Measurements from ENCODE around the gene VCL.

The VCL gene

DNA sequence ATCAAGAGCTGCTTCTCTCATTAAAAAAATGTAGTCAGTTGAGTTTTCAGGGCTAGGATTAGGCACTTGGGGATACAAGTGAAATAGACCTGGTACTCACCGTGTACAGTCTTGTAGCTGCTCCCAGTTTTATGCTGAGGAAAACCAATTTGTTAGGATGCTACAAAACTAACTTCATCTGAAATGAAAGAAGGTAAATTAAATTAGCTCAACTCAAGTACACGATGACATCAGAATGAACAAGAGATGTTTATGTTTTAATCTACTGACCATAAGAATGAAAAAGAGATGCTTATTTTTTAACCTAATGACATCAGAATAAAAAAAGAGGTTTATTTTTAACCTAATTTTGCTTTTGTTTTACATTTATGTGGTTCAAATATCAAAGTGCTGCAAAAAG lies 79.0 kb downstream of the VCL start:
- no peak for DNase-seq (ENCODE audit: low read depth in 2 of 2)

DNA sequence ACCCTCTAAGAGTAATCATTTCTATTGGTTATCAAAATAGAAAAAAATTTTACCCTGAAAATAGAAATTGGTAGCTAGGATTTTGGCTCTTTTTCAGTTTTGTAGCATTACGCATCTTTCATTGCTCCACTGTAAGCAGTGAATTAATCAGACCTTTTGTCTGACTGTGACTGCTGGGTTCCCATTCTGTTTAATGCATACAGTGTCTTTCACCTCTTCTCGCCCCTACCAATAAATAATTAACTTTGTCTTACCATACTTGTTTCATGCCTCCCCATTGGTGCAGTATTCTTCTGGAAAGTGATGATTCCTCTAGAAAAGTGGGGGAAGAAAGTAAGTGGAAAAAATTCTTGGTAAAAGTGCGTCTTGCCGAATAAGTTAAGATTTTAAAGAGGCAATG lies 79.5 kb downstream of the VCL start:
- DNase-seq (ENCODE audit: low read depth in 2 of 2): no peak

DNA sequence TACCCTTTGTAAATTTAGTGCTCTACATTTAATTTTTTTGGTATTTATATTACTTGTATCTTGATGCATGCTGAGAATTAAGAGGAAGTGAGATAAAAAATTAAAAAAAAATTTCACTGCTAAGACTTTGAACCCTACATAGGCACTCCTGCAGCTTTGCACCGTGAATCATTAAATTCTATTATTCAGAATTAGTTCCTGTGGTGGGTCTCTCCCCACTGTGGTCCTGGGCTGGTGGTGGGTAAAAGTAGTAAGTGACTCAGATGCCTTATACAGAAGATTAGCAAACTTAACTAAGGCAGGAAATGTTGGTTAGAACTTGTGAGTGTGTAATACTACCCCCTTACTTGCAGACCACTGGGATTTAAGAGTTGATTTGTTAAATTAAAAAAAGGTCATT lies 80.1 kb downstream of the VCL start:
- peak; percentile 30 to 42 for DNase-seq (ENCODE audit: low read depth in 2 of 2)

DNA sequence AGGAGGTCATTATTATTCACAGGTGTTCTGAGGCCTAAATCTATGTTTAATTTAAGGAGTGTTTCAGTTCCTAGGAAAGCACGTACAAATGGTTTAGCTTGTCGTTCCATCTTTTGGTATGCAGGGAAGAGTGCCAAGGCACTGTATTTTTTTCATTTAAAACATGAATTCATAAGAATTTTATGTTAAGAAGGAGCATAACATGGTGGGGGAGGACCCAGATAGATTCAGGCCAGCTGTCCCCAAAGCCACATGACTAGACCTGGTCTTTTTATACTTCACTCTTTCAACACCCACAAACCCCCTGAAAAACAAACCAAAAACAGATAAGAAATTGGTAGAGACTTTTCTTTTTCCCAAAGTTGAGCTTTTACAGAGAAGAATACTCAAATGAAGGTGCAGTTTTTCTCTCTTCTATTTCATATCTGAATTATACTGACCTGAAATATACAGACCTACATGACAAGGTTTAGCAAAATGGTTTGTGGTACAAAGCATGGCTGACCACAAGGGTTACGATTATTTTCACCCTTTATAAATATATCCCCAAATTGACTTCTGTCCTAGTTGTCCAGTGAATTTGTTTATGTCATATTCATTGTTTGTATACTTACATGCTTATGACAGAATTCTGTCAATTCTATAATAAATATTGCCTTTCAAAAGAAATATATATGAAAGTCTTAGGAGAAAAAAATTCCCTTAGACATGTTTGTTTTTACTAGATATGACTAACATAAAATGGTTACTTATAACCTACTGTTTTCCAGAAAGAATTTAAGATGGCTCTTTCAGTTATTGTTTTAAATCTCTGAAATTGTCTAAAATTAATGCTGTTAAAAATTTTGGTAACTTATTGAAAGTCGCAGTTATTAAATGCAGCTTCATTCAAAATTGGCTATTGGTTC lies 81.4 kb downstream of the VCL start:
- no peak for DNase-seq (ENCODE audit: low read depth in 2 of 2)

DNA sequence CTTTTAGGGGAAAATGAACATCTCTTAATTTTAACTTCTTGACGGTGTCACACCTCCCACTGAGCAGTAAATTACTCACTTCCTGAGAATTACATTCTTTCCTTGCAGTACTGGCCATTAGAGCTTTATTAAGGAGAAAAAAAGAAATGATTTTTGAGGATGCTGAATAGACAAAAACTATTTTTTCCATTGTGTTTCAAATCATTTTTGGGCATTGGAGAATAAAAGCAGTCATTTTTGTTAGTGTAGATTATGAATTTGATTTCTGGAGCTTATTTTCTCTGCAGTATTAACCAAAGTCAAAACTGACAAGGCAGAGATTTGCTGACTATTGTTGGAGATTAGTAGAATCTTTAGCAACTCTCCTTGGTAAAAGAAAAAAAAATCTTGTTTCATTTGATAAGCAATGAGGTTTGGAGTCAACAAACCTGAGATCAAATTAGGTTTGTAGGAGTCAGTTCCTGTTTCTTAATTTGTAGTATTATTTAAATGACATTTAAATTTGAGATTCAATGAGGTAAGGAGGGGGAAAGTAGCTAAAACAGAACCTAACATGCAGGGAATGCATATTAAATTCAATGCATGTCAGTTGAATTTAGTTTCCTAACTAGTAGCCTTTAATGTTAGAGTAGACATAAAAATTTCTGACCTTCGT lies 82.1 kb downstream of the VCL start:
- no peak for DNase-seq (ENCODE audit: low read depth in 2 of 2)

DNA sequence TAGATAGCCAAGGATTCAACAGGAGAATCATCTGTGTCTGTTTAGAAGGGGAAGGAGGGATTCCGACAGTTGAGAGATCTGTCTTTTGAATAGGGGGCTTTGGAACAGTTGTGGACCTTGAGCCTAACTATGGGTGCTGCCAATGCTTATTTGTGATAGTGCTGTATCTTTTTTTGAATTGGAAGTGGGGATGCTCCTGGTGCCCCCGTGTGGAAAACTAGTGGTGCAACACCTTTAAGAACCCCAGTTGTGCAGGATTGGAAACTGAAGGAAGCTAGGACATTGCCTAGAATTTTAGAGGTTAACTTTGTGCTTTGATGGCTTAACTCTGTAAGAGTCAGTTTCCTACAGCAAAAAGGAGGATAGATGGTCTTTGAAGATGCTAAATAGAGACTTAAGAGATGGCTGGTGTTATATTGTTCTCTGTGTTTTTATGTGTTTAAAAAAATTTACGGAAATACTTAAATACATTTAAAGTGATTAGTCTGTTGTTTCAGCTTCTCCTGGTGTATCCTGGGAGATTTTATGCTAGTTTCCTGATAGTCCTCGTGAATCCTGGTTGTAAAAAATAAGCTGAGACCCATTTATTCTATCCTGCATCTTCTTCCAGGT lies 83.4 kb downstream of the VCL start:
- DNase-seq (ENCODE audit: low read depth in 2 of 2): peak in 1 of 2 donors; percentile 21

DNA sequence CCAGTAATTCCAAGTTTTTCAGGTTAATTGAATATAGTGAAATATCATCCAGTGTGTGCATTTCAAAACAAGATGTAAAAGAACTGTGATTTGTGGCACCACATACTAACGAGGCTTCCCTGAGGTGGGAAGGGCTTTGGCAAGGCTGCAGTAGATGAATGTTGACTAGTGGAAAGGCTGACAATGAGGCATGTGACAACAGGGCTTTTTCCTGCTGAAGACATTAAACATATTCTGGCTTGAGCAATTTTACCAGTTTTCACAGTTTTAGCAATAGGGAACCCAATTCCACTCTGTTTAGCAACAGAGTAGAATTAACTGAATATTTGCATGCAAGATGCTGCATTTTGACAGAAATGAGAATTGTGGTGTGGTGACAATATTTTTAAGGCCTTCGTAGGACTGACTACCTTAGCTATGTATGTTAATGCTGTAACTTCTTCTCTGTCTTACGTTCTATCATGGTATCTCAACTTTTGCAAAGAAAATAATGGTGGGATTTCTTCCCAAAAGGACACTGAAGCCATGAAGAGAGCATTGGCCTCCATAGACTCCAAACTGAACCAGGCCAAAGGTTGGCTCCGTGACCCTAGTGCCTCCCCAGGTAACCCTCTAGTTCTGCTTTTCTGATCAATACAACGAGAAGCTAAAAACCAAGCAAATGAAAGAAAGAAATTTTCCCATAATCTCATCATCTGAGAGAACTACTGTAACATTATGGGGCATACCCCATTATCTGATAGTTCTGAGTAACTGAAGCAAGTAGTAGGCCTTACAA lies 84.2 kb downstream of the VCL start:
- no peak for DNase-seq (ENCODE audit: low read depth in 2 of 2)

DNA sequence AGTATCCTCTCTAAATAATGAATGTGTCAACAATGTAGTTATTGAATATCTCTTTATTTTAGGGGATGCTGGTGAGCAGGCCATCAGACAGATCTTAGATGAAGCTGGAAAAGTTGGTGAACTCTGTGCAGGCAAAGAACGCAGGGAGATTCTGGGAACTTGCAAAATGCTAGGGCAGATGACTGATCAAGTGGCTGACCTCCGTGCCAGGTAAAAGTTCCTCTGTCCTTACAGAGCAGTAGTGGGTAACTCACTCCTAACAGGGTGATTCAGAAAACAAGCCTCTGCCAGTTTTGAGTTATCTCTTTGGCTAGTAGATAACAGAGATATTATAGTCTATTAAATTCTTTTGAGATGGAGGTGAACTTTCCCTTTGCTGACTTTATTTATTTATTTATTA lies 85.4 kb downstream of the VCL start:
- no peak for DNase-seq (ENCODE audit: low read depth in 2 of 2)

DNA sequence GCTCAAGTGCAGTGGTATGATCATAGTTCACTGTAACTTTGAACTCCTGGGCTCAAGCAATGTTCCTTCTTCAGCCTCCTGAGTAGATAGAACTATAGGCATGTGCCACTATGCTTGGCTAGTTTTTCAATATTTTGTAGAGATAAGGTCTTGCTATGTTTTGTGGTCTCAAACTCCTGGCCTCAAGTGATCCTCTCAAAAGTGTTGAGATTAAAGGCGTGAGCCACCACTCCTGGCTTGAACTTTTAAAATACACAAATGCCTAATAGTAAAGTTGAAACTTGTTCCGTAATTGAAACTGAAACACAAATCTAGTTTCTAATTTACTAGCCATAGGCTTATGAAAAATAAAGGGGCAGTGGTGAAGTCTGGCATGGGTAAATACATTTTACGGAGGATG lies 87.0 kb downstream of the VCL start:
- DNase-seq (ENCODE audit: low read depth in 2 of 2): no peak

DNA sequence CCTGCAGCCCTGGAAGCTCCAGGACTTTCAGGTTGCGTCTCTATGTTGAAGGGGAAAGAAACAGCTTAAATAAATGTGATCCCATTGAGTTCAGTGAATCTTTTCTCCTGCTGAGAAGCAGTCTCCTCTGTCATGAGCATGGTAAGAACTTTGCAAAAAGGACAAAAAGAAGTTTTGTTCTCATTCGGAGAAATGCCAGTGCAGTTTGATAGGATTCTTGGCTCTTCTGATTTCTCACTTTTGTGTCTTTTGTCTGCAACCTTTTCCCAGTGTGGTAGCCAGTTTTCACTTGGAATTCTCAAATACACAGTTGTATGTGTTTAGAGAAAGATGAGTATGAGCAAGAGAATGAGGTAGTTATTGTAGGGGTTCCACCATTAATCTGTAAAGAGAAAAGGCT lies 88.4 kb downstream of the VCL start:
- DNase-seq (ENCODE audit: low read depth in 2 of 2): no peak

DNA sequence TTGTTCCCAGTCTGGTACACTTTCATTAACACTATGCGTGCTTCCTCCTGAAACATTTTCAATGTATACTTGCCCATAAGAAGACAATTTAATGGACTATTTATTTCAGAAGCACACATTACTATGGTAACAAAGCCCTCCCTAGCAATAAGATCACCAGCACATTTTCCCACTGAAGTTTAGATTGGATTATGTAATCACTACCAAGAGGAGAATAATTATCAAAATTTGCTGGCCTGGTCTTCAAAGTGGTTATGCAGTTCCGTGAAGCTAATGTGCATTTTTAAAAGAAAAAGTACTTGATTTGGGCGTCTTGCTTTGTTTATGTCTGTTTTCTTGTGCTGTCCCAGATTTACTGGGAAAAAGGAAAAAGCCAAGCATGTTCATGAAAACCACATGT lies 90.8 kb downstream of the VCL start:
- DNase-seq (ENCODE audit: low read depth in 2 of 2): no peak

DNA sequence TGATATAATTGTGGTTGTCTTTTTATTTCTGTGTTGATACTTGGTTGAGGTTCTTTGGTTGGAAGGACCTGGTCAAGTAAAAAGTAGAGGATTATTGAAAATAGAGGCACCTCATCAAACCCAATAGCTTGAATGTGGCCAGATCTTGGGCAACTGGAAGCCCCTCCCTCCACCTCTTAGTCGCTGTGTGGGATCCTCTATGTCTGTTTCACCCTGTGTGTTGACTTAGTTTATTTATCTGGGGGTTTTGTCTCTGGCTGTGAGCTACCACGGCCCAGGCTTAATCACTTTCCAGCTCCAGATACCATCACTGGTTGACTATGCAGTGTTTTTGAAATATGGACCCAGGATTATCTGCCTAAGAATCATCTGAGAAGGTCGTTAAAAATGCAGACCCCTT lies 94.5 kb downstream of the VCL start:
- DNase-seq (ENCODE audit: low read depth in 2 of 2): no peak

DNA sequence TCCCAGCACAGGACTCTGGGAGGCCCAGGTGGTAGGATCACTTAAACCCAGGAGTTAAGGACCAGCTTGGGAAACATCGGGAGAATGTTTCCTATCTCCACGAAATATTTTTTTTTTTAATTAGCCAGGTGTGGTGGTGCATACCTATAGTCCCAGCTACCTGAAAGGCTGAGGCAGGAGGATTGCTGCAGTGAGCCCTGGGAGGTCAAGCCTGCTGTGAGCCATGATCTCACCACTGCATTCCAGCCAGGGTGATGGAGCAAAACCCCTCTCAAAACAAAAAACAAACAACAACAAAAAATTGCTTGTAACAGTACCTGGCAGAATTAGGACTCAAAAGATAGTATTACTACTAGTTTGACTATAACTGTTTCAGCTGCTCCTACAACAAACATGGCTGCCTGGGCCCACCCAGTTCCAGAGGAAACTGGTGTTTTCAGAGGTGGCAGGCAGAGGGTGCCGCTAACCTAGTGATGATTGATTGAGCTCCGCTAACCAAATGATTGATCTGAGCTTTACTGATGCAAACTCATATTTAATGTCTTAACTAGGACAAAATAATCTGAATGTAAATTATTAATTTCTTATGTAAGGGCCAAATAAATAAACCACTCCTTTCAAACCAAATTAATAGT lies 95.7 kb downstream of the VCL start:
- DNase-seq (ENCODE audit: low read depth in 2 of 2): no peak

DNA sequence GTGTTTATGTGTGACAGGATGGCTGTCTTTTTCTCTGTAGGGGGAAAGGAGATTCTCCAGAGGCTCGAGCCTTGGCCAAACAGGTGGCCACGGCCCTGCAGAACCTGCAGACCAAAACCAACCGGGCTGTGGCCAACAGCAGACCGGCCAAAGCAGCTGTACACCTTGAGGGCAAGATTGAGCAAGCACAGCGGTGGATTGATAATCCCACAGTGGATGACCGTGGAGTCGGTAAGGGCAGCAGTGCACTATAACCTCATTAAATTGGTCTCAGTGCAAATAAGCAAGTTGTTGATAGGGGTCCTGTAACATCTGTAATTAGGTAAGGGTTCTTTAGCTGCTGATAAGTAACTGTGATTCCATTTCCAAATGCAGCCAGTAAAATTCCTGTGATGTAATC lies 96.3 kb downstream of the VCL start:
- no peak for DNase-seq (ENCODE audit: low read depth in 2 of 2)

DNA sequence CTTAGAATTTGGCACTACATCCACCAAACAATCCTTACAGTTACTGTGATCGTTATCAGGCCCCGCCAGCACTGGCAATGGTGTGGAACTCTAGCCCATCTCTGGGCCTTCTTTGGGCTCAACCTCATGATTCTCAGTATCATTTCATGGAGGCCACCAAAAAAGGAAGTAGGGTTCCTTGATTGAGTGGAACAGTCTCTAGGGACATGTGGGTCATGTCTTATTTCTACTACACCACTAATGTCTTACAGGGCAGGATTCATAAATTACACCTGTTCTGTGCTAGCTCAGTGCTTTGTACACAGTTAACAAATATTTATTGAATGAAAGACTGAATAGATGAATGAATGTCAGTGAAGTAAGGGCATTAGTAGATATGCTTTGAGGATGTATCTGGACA lies 98.9 kb downstream of the VCL start:
- no peak for DNase-seq (ENCODE audit: low read depth in 2 of 2)

DNA sequence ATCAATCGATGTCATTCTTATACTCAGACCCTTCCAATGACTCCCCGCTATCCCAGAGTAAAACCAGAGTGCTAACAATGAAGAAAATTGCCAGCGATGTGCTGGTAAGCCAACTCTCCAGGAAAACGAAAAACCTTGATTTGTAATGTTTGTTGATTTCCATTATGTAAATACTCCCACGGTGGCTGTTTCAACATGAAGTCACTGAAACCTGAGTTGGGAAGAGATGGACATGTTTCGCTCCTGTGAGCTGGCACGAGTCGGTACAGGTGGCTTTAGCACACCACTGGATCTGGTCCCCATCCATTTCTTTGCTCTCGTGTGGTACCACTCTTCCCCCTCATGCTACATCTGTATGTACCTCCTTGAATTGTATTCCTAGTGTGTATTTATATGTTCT lies 99.9 kb downstream of the VCL start:
- no peak for DNase-seq (ENCODE audit: low read depth in 2 of 2)

DNA sequence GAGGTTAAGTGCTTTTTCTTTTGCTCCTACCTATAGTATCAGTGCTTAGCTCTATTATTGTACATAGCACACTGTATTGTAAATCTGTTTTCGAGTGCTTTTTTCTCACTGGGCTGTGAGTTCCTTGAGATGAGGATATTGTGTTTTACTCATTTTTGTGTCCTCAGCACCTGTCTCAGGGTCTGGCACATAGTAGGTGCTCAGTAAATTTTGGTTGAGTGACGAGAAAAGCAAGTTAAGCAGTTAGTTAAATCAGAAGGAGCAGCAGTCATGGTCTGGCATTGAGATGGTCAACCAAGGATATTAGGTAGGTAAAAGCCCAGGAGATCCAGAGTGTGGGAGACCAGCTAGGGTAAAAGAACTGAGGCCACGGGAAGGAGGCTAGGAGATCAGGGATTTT lies 101.5 kb downstream of the VCL start:
- DNase-seq (ENCODE audit: low read depth in 2 of 2): no peak

DNA sequence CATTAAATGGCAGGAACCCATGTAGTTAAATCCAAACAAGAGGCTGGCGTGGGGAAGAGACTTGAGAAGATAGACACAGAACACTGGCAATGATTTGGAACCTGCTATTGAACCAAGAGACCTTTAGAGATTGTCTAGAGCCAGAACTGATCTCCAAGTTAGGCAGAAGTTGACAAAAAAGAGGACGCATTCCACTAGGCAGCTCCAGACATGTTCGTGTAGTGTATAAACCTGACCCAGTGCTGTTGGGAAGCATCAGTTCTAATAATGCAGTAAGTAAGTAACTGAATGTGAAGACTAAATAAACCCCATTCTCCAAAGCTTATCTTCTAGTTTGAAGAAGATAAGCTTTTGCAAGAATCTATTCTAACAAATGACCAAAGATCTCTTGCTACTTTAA lies 101.9 kb downstream of the VCL start:
- no peak for DNase-seq (ENCODE audit: low read depth in 2 of 2)

DNA sequence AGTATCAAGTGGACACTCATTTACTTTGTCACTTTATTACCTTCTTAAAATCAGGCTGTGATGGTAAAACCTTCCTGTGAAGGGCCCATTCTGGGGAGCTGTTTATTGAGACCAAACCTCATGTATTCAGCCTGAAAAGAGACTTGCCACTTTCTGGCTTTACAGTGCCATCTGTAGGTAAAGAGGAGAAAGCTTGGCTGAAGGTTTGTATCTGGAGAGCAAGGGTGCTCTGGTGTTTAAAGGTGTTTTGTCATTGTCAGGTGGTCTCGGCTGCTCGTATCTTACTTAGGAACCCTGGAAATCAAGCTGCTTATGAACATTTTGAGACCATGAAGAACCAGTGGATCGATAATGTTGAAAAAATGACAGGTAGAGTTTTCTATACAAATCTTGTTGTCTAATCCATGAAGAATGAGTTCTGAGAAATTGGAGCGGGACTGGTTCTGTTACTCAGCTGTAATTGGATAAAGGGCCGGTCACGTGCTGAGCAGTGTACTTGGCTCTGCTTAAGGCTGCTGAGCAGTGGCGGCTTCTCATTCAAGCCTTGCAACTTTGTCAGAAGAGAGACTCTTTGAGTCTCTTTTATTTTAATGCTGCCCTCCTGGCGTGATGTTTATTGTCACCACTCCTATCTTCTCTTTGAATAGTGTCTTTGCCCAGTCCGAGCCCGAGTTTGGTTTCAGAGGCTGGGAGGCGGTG lies 105.8 kb downstream of the VCL start:
- DNase-seq (ENCODE audit: low read depth in 2 of 2): no peak

DNA sequence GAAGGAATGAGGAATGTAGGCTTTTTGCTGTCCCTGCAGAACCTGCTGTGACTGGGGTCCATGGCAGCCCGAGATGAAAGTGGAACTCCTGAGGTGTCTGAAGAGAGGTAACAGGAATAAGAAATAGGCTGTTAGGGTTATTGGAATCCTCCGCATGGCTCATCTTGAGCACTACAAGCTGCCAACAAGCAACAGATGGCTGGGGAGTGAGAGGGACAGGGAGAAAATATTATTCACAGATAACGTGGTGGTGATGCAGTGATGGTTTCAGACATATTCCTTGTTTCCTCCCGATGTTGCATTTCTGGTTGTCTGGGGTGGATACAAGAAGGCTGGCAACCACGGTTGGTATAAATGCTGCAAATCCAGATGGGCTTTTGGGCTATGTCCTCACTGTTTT lies 106.6 kb downstream of the VCL start:
- DNase-seq (ENCODE audit: low read depth in 2 of 2): no peak

DNA sequence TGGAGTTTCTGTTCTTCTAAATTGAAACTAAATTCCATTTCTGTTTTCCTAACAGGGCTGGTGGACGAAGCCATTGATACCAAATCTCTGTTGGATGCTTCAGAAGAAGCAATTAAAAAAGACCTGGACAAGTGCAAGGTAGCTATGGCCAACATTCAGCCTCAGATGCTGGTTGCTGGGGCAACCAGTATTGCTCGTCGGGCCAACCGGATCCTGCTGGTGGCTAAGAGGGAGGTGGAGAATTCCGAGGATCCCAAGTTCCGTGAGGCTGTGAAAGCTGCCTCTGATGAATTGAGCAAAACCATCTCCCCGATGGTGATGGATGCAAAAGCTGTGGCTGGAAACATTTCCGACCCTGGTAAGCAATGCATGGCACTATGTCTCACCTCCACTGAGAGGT lies 107.1 kb downstream of the VCL start:
- DNase-seq (ENCODE audit: low read depth in 2 of 2): no peak
